ENCODE data around the gene FYCO1. TPM values are rescaled to one million over a fixed set of nuclear protein-coding genes. Genes with fewer than 3 reads are reported as not detected.

FYCO1 gene
- total and polyA plus RNA-seq, 10 of the 15 experiments (the other 5 are each of a cell fraction or from before 2014, with no cell fraction given), result 1.5 to 8.4 (median 6.5) TPM

- peak; percentile 92; the same call in 1 of the 2 replicates for TF ChIP-seq MLLT1 (IDR thresholded peaks at IDR 0.05)
- TF ChIP-seq CREM (IDR thresholded peaks at IDR 0.05; ENCODE audit: low read depth), result peak; percentile 91
- TF ChIP-seq NFYB (IDR thresholded peaks at IDR 0.05; ENCODE audit: insufficient read depth, low read depth, low read length), result no peak
- TF ChIP-seq E2F8 (IDR thresholded peaks at IDR 0.05; ENCODE audit: low read depth, partially characterized antibody), result no peak
- no peak for TF ChIP-seq ZNF384 (IDR thresholded peaks at IDR 0.05; ENCODE audit: borderline replicate concordance, low read depth, low read length)
- TF ChIP-seq CBX3 (IDR thresholded peaks at IDR 0.05; ENCODE audit: borderline replicate concordance, low read depth), result no peak
- TF ChIP-seq IRF3 (IDR thresholded peaks at IDR 0.05), result no peak
- peak; percentile 88 for TF ChIP-seq POLR2A (IDR thresholded peaks at IDR 0.05; ENCODE audit: low read depth, low read length)
- no peak for TF ChIP-seq YBX1 (IDR thresholded peaks at IDR 0.05)
Measured at GRCh38 chr3:45995236-45996192, at the start of gene FYCO1 (continued).

Data from GM12878 (cell line).